Heart left ventricle (tissue), 13 donors: Measurements from ENCODE around the gene CUX1.

ENCODE experiments used
- CTCF ChIP-seq, 12 donors: fragments of 200-600 bp; sonication (generic) in 4 of 12; IDR thresholded peaks; one replicate each; pipeline versions ENCODE4 v1.5.0 to v1.8.0; 2018 to 2022; ENCODE audit warnings: antibody characterized with exemption in 12 of 12, mild to moderate bottlenecking in 5 of 12
- POLR2A ChIP-seq, 2 donors: fragments of 450-650 bp; IDR thresholded peaks; one replicate each; pipeline ENCODE4 v1.6.1; 2017; ENCODE audit warnings: antibody characterized with exemption in 2 of 2, mild to moderate bottlenecking in 2 of 2, moderate library complexity in 2 of 2
- donor health status: ischemic (EF 13 %, LVEDD 7.1; RV severe dilation, severe dysfunction).
- donor health status: DM: no; HTN: yes; CAD: no.
- donor health status: DM: no; HTN: no; CAD: no.
- donor health status: ischemic (EF 25% LVEDD 6.9; RV normal size, moderate dysfunction).
- donor health status: ischemic (EF 25% LVEDD 5.7; RV mildly dilated, moderate dysfunction).
- donor health status: ischemic (EF 35%, LVEDD 5.7; RV mildly dilated, moderate dysfunction).
- donor health status: nonischemic (EF 11% LVEDD 7.7; RV severe dilation, severe dysfunction).
- donor health status: DM: yes; HTN: yes; CAD: no.
- donor health status: PGD.
- donor health status: ischemic (EF 29% LVEDD 5.4; RV normal size, mild dysfunction).
- donor health status: nonischemic (EF 23%, LVEDD 6.1; RV moderate dilation, normal function).

GRCh38 chr7:102072003-102072402 lies 254.6 kb downstream of the CUX1 start:
- TF ChIP-seq POLR2A (IDR thresholded peaks at IDR 0.05) (no peak), CTCF (IDR thresholded peaks at IDR 0.05) (no peak)
